DMS 273 (cell line): ENCODE data around the gene MCTP1.

Experiments
- DNase-seq: peaks from one replicate; lab custom pipeline; 2025; ENCODE audit not compliant: unreplicated experiment; lab: John Stamatoyannopoulos, UW

MCTP1 gene

GRCh38 chr5:94778299-94778698 is 506.6 kb downstream of the MCTP1 start:
- DNase-seq = no peak

- peak; percentile 16 for DNase-seq
These were observed 507.6 kb downstream of the MCTP1 start for GRCh38 chr5:94777056-94777880.

DNA sequence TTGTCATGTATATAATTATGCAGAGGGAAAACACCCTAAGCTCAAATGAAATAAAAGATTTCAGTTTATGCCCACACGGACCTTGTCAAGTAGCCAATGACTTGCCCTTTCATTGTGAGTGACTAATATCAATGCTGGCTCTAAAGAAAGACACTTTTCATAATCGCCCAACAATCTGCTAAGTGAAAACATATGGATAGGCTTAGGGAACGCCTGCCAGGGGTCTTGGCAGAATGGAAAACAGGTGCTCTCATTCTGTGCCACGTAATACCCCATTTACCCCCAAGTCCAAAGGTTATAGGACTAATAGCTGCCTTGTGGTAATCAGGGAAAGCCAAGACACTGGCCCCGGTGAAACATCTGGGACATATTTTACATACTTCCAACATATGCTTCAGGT is 508.7 kb downstream of the MCTP1 start:
- DNase-seq = peak; percentile 76

DNA sequence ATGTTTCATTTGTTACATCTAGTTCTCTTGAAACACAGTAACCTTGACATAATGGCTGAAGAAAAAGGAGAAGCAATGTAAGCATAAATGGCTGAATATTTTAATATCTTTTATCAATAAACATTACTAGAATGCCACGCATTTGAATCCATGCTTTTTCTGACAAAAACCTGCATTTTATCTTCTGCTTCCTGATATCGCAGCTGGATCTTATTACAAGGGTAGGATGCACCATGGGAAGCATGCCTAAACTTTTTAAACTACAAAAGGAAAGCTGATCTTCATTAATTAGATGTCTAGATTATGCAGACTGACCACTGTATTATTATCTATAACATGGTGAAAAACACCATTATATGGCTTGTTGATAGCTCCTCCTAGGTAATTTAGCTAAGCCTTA is 509.8 kb downstream of the MCTP1 start:
- DNase-seq = no peak

- DNase-seq = peak; percentile 81
These were observed 513.2 kb downstream of the MCTP1 start for GRCh38 chr5:94771742-94772141.

- DNase-seq = peak; percentile 17
These were observed 514.9 kb downstream of the MCTP1 start for GRCh38 chr5:94769996-94770395.

GRCh38 chr5:94761786-94762185 is 523.1 kb downstream of the MCTP1 start:
- no peak for DNase-seq

- no peak for DNase-seq
These were observed 523.8 kb downstream of the MCTP1 start for GRCh38 chr5:94761055-94761454.

GRCh38 chr5:94759961-94760360 is 524.9 kb downstream of the MCTP1 start:
- DNase-seq = no peak

GRCh38 chr5:94759022-94759421 is 525.9 kb downstream of the MCTP1 start:
- no peak for DNase-seq

DNA sequence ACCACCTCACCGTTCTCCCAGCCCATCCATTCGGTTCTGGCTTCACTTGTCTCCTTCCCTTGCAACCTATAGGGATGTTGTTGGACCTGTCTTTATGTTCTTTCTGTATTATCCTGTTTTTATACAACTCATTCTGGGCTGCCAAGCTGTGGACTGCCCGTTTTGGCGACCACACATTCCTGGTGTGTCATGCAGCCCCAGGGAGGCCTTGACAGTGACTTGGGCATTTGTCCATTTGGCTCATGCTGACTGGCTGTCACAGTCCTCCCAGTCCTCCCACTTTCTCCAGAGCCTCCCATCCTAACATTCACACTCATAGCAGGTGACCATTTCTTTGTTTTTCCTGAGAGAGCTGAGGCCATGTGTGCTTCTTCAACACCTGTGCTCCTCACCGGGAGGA is 530.1 kb downstream of the MCTP1 start:
- no peak for DNase-seq

GRCh38 chr5:94751460-94751859 is 533.4 kb downstream of the MCTP1 start:
- DNase-seq = no peak

GRCh38 chr5:94750681-94751080 is 534.2 kb downstream of the MCTP1 start:
- DNase-seq = no peak

DNA sequence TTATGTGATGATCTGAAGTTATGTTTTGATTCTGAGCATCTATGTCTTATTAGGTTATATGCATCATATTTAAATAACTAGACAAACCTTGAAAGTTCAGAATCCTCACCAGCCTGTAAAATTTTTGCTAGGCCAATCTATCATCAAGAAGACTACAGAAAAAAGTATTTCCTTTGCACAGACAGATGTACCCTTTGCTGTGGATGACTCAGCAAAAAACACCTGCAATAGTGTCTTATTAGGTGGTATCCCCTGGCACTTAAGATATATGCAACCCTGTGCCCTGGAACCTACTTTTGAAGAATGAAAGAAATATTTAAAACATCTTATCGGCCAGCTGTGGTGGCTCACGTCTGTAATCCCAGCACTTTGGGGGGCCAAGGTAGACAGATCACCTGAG is 535.9 kb downstream of the MCTP1 start:
- no peak for DNase-seq

DNA sequence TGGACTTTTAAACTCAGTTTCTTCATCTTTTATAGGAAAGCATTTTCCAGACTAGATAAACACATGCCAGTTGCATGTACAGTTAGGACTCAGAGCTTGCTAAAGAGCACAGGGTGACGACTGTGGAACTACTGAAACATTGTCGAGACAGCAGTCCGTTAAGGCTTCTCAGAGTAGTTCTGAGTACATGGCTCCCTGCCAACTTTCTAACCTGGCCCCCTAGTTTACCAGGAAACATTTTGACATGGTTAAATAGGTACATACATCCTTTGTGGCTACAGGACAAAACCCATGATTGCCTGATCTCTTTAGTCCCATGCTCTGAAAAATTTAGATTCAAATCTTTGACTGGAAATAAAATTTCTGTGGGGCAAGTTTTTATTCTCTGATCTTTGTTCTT is 536.7 kb downstream of the MCTP1 start:
- DNase-seq = no peak

DNA sequence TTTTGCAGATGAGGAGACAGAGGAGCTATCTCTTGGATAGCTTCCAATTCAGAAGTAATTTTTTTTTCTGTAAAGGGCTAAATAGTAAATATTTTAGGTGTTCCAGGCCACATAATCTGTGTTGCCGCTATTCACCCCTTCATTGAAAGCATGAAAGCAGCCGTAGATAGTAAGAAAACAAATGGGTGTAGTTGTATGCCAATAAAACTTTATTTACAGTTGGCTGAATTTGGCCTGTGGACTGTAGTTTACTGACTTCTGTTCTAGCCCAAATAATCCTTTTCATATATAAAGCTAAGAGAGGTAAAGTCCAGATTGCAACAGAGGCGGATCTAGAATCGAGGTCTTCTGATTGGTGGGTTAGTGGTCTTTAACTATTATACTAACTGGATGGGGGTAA is 537.5 kb downstream of the MCTP1 start:
- no peak for DNase-seq

GRCh38 chr5:94746731-94747124 is 538.2 kb downstream of the MCTP1 start:
- no peak for DNase-seq

DNA sequence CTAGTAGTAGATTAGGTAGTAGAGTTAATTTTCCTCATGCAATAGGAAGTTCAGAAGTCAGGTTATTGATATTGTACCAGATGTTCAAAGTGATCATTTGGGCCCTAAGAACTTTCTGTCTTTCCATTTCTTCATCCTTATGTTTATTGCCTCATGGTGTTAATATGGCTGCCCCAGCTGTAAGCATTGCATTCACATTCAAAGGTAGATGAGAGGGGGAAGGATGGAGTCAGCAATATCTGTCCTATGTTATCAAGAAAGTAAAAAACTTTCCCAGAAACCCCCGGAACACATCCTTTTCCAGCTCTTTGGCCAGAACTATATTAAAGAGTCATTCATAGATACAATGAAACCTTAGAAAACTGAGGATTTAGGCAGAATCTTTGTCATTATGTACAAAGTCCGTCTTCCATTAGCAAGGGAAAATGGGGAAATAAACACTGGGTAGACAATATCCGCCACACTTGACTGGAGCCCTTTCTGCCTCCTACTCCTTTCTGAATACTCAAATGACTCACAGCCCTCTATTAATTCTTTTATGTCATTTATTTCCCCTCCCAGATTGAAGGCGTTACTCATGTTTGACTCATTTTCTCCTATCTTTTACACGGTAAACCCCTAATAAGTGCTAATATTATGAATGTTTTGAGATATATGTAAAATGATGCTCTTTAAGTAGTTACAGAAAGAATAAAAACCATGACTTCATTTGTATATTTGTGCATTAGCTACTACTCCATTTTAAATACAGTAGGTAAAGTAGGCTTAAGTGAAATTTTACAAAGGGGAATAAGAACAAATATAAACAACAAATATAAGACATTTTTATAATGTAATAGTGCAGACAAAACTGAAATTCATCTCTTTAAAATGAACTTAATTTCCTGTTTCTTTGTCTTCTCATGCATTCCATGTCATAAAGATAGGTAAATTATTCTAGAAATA is 538.8 kb downstream of the MCTP1 start:
- no peak for DNase-seq

- no peak for DNase-seq
These were observed 540.0 kb downstream of the MCTP1 start for GRCh38 chr5:94744906-94745305.

DNA sequence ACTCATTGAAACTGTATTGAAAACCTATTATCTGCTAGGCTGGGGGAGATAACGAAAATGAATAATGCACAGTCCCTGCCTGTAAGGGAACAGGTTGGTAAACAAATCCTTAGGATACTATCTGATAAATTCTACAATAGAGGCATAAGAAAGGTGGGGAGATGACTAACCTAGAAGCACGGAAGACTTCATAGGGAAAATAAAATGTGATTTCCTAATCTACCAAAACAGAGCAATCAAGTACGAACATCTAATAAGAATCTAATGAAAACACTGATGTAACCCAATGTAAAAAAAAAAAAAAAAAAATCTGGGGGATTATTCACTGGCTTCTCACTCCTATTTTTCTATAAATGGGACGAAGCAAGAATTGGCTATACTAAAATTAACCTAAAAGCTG is 542.0 kb downstream of the MCTP1 start:
- no peak for DNase-seq

DNA sequence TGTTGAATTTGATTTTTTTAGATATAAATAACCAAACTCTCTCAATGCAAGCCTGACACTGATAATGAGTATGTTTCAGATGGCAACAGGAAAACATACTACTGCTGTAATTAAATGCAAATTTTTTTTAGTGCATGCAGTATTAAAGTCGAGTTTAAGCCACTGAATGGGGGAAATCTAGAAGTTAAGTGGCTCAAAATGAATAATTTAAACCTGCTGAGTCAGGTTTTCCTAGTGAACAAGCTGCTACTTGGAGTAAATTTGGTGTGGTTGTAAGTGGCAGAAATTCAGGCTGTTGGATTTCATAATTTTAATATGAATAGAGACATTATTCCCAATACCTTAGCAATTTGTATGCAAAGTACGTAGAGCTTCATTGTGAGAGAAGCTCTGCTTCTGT is 544.6 kb downstream of the MCTP1 start:
- DNase-seq = peak; percentile 5

- no peak for DNase-seq
These were observed 548.4 kb downstream of the MCTP1 start for GRCh38 chr5:94736498-94736897.
